ENCODE data around the gene DNMT1. TPM values are rescaled to one million over a fixed set of nuclear protein-coding genes. Genes with fewer than 3 reads are reported as not detected.

DNMT1 gene
- total RNA-seq, 2 experiments from 2014 or later: 408 to 412 TPM

Small RNAs within 50 kb of the gene (microRNA-seq; reads per million reads assigned to microRNA genes)
- gene MIR4322: not detected

Other genes starting within 250 kb of the DNMT1 start
- gene COL5A3, start 184.4 kb downstream of the DNMT1 start, total RNA-seq: under 1 TPM; 0.13 to 0.18 TPM
- not detected for gene RDH8, start 181.5 kb downstream of the DNMT1 start, total RNA-seq
- 10 to 100 TPM; 81.2 to 89.5 TPM for gene SHFL, start 108.6 kb downstream of the DNMT1 start, total RNA-seq
- 1 to 10 TPM; 3.7 to 3.9 TPM for gene ANGPTL6, start 92.3 kb downstream of the DNMT1 start, total RNA-seq
- gene PPAN, start 88.6 kb downstream of the DNMT1 start, total RNA-seq: 100 to 1,000 TPM; 107 to 121 TPM
- gene P2RY11, start 83.3 kb downstream of the DNMT1 start, total RNA-seq: 10 to 100 TPM; 50.4 to 53.6 TPM
- 100 to 1,000 TPM; 229 to 241 TPM for gene EIF3G, start 75.1 kb downstream of the DNMT1 start, total RNA-seq
- gene S1PR2, start 36.4 kb upstream of the DNMT1 start, total RNA-seq: 1 to 10 TPM; 3.5 to 3.8 TPM
- 10 to 100 TPM; 85.9 to 87.0 TPM for gene MRPL4, start 57.3 kb upstream of the DNMT1 start, total RNA-seq
- gene ICAM1, start 76.2 kb upstream of the DNMT1 start, total RNA-seq: 10 to 100 TPM; 10.7 to 11.1 TPM
- 1 to 10 TPM in 1 of 2 experiments, under 1 TPM in 1; 0.99 to 1.1 TPM for gene ICAM4, start 92.0 kb upstream of the DNMT1 start, total RNA-seq
- under 1 TPM; 0.29 to 0.57 TPM for gene ICAM5, start 95.0 kb upstream of the DNMT1 start, total RNA-seq
- gene ZGLP1, start 114.9 kb upstream of the DNMT1 start, total RNA-seq: 1 to 10 TPM; 3.4 to 3.8 TPM
- 1 to 10 TPM; 8.2 to 9.4 TPM for gene FDX2, start 121.1 kb upstream of the DNMT1 start, total RNA-seq
- gene RAVER1, start 138.6 kb upstream of the DNMT1 start, total RNA-seq: 10 to 100 TPM; 79.8 to 91.7 TPM
- gene ICAM3, start 144.7 kb upstream of the DNMT1 start, total RNA-seq: 100 to 1,000 TPM; 194 to 202 TPM
- 100 to 1,000 TPM; 216 to 240 TPM for gene TYK2, start 185.6 kb upstream of the DNMT1 start, total RNA-seq
- 100 to 1,000 TPM; 264 to 288 TPM for gene CDC37, start 208.6 kb upstream of the DNMT1 start, total RNA-seq
- gene PDE4A, start 225.6 kb upstream of the DNMT1 start, total RNA-seq: 10 to 100 TPM; 54.2 to 56.0 TPM